IMR-90 (cell line): Measurements from ENCODE around the gene HMCES. TPM values are rescaled to one million over a fixed set of nuclear protein-coding genes. Genes with fewer than 3 reads are reported as not detected.

ENCODE experiments used
- ATAC-seq: fragments of 200-7000 bp; cut with Tn5 transposase; 2 replicates; pipeline ENCODE4 v1.9.1; 2020; ENCODE audit warnings: low read depth, mild to moderate bottlenecking, moderate library complexity
- BruUV-seq: library from RNA; stranded (reverse); fragments of 400-500 nt; replicated peaks from 2 replicates; lab custom pipeline; 2021; lab: Mats Ljungman, UMichigan
- CTCF ChIA-PET: fragments of 300-600 bp; formaldehyde crosslinking; extraction: SDS; loops from one replicate; lab custom pipeline; 2021; ENCODE audit warnings: antibody characterized with exemption; lab: Yijun Ruan, JAX
- POLR2A ChIA-PET: fragments of 300-600 bp; sonication (Branson Sonifier 250); formaldehyde crosslinking; loops from one replicate; lab custom pipeline; 2022; ENCODE audit warnings: antibody characterized with exemption; ENCODE audit not compliant: unreplicated experiment; lab: Charles Lee
- DNase-seq: peaks from one replicate; pipeline ENCODE4 v3.0.0; 2013
- H2AFZ ChIP-seq: replicated peaks from 2 replicates; pipeline ENCODE3; 2013; ENCODE audit warnings: low read length, mild to moderate bottlenecking; ENCODE audit not compliant: poor library complexity
- H2AK5ac ChIP-seq: 2 replicates; pipeline ENCODE4 v1.6.1; 2013; ENCODE audit warnings: low read depth, low read length, inconsistent platforms
- H2AK9ac ChIP-seq: replicated peaks from 2 replicates; pipeline ENCODE3; 2013; ENCODE audit warnings: mild to moderate bottlenecking, low read depth, low read length, moderate library complexity; ENCODE audit not compliant: poor library complexity
- H2BK120ac ChIP-seq: 2 replicates; pipeline ENCODE4 v1.6.1; 2013; ENCODE audit warnings: low read depth, low read length, inconsistent platforms
- H2BK15ac ChIP-seq: 3 replicates; pipeline ENCODE4 v1.6.1; 2013; ENCODE audit warnings: low read depth, low read length, inconsistent platforms
- H2BK20ac ChIP-seq: 2 replicates; pipeline ENCODE4 v1.6.1; 2013; ENCODE audit warnings: low read depth, mild to moderate bottlenecking, inconsistent platforms, low read length, moderate library complexity
- H2BK5ac ChIP-seq: 2 replicates; pipeline ENCODE4 v1.6.1; 2013; ENCODE audit warnings: mild to moderate bottlenecking, low read depth, low read length, inconsistent platforms; ENCODE audit not compliant: poor library complexity, severe bottlenecking
- H3K14ac ChIP-seq: replicated peaks from 2 replicates; pipeline ENCODE4 v1.6.1; 2013; ENCODE audit warnings: low read depth, low read length, inconsistent platforms
- H3K18ac ChIP-seq: 2 replicates; pipeline ENCODE4 v1.6.1; 2013; ENCODE audit warnings: low read depth, low read length, control low read depth
- H3K23ac ChIP-seq: 2 replicates; pipeline ENCODE4 v1.6.1; 2013; ENCODE audit warnings: low read depth, low read length, inconsistent platforms
- H3K27ac ChIP-seq: 2 replicates; pipeline ENCODE4 v1.5.1; 2013; ENCODE audit warnings: mild to moderate bottlenecking, control low read depth, low read length; ENCODE audit not compliant: insufficient read depth
- H3K27me3 ChIP-seq: 2 replicates; pipeline ENCODE4 v1.6.1; 2013; ENCODE audit warnings: low read length; ENCODE audit not compliant: control insufficient read depth, insufficient read depth
- H3K36me3 ChIP-seq: 2 replicates; pipeline ENCODE4 v1.6.1; 2013; ENCODE audit warnings: low read length, mixed read lengths; ENCODE audit not compliant: control insufficient read depth, insufficient read depth
- H3K4ac ChIP-seq: 2 replicates; pipeline ENCODE4 v1.6.1; 2013; ENCODE audit warnings: low read depth, low read length, inconsistent platforms
- H3K4me1 ChIP-seq: 2 replicates; pipeline ENCODE4 v1.6.1; 2013; ENCODE audit warnings: low read length, mixed read lengths; ENCODE audit not compliant: control insufficient read depth, insufficient read depth
- H3K4me2 ChIP-seq: 2 replicates; pipeline ENCODE4 v1.6.1; 2013; ENCODE audit warnings: low read depth, mild to moderate bottlenecking, control low read depth, low read length, moderate library complexity
- H3K4me3 ChIP-seq: 2 replicates; pipeline ENCODE4 v1.5.1; 2013; ENCODE audit warnings: low read depth, mild to moderate bottlenecking, control low read depth, low read length, moderate library complexity; ENCODE audit not compliant: insufficient read depth
- H3K56ac ChIP-seq: 2 replicates; pipeline ENCODE4 v1.6.1; 2013; ENCODE audit warnings: low read length, inconsistent platforms; ENCODE audit not compliant: insufficient read depth; ENCODE audit errors: extremely low read depth
- H3K79me1 ChIP-seq, 2 experiments: 2 replicates each; pipeline ENCODE4 v1.6.1; 2013; ENCODE audit warnings: low read length in 2 of 2, inconsistent platforms in 1 of 2, low read depth in 1 of 2
- H3K9ac ChIP-seq: 2 replicates; pipeline ENCODE4 v1.6.1; 2013; ENCODE audit warnings: low read depth, low read length, control low read depth
- H3K9me1 ChIP-seq: 2 replicates; pipeline ENCODE4 v1.6.1; 2013; ENCODE audit warnings: low read length, inconsistent platforms; ENCODE audit not compliant: insufficient read depth
- H3K9me3 ChIP-seq: 2 replicates; pipeline ENCODE4 v1.6.1; 2013; ENCODE audit warnings: low read length; ENCODE audit not compliant: control insufficient read depth, insufficient read depth
- H4K20me1 ChIP-seq: 2 replicates; pipeline ENCODE4 v1.6.1; 2013; ENCODE audit warnings: low read length, inconsistent platforms; ENCODE audit not compliant: insufficient read depth
- H4K5ac ChIP-seq: 2 replicates; pipeline ENCODE4 v1.6.1; 2013; ENCODE audit warnings: mild to moderate bottlenecking, low read depth, low read length, control low read depth
- H4K8ac ChIP-seq, 2 experiments: 2 replicates each; pipeline ENCODE4 v1.6.1; 2013; ENCODE audit warnings: low read depth in 2 of 2, low read length in 2 of 2, control low read depth in 1 of 2, inconsistent platforms in 1 of 2
- H4K91ac ChIP-seq: 2 replicates; pipeline ENCODE4 v1.6.1; 2013; ENCODE audit warnings: low read depth, low read length, inconsistent platforms; ENCODE audit not compliant: insufficient read depth
- BHLHE40 ChIP-seq: fragments of 150-350 bp; IDR thresholded peaks from 2 replicates; pipeline ENCODE4 v1.6.1; 2016; ENCODE audit warnings: mild to moderate bottlenecking, low read depth, low read length
- CHD1 ChIP-seq: IDR thresholded peaks from 2 replicates; pipeline ENCODE4 v1.6.1; 2012; ENCODE audit warnings: low read depth, low read length, improper control_type of control experiment
- ELK1 ChIP-seq: fragments of 150-350 bp; IDR thresholded peaks from 2 replicates; pipeline ENCODE4 v1.6.1; 2016; ENCODE audit warnings: low read depth, mild to moderate bottlenecking, low read length, moderate library complexity, borderline replicate concordance
- FOS ChIP-seq: fragments of 150-350 bp; IDR thresholded peaks from 2 replicates; pipeline ENCODE4 v1.6.1; 2016; ENCODE audit warnings: low read depth, low read length
- MAFK ChIP-seq: IDR thresholded peaks from 2 replicates; pipeline ENCODE4 v1.6.1; 2012; ENCODE audit warnings: low read depth, low read length, improper control_type of control experiment
- MXI1 ChIP-seq: IDR thresholded peaks from 2 replicates; pipeline ENCODE4 v1.6.1; 2012; ENCODE audit warnings: low read depth, mild to moderate bottlenecking, low read length, moderate library complexity, borderline replicate concordance
- NFE2L2 ChIP-seq: fragments of 150-350 bp; IDR thresholded peaks from 2 replicates; pipeline ENCODE4 v1.6.1; 2016; ENCODE audit warnings: low read depth, mild to moderate bottlenecking, low read length
- POLR2A ChIP-seq: IDR thresholded peaks from 2 replicates; pipeline ENCODE4 v1.6.1; 2012; ENCODE audit warnings: mild to moderate bottlenecking, low read depth, low read length
- RAD21 ChIP-seq: IDR thresholded peaks from 2 replicates; pipeline ENCODE4 v1.6.1; 2012; ENCODE audit warnings: low read length, improper control_type of control experiment
- RCOR1 ChIP-seq: IDR thresholded peaks from 2 replicates; pipeline ENCODE4 v1.6.1; 2012; ENCODE audit warnings: mild to moderate bottlenecking, low read length, improper control_type of control experiment; ENCODE audit not compliant: insufficient replicate concordance
- RFX5 ChIP-seq: IDR thresholded peaks from 2 replicates; pipeline ENCODE4 v1.8.0; 2012; ENCODE audit warnings: low read depth, mild to moderate bottlenecking, low read length, moderate library complexity
- SMC3 ChIP-seq: fragments of 150-350 bp; IDR thresholded peaks from 2 replicates; pipeline ENCODE4 v1.6.1; 2016; ENCODE audit warnings: low read depth, mild to moderate bottlenecking, antibody characterized with exemption, low read length, moderate library complexity
- USF2 ChIP-seq: fragments of 150-350 bp; IDR thresholded peaks from 2 replicates; pipeline ENCODE4 v1.6.1; 2017; ENCODE audit warnings: mild to moderate bottlenecking, antibody characterized with exemption, low read length, low read depth
- WGBS, 2 experiments: methylation state at CpG; one replicate each; pipeline versions ENCODE4 v1.1.5 to v1.1.7; 2013; ENCODE audit warnings: missing lambda C conversion rate in 2 of 2; ENCODE audit not compliant: insufficient read length in 1 of 2; ENCODE audit errors: extremely low coverage in 2 of 2; 5-methylcytosine and 5-hydroxymethylcytosine counted together
- dilution Hi-C: fragments of 300-500 bp; cut with HindIII; formaldehyde crosslinking; loops from one replicate; pipeline ENCODE4 v1.14.3; 2018; ENCODE audit warnings: low sequenced_read_pairs; ENCODE audit not compliant: unreplicated experiment
- in situ Hi-C: fragments of 300-500 bp; cut with MboI; formaldehyde crosslinking; loops from 3 replicates; pipeline ENCODE4 v1.14.3; 2019; ENCODE audit warnings: low sequenced_read_pairs, inconsistent platforms, mixed read lengths
- intact Hi-C: fragments of 100-400 bp; cut with micrococcal nuclease; formaldehyde crosslinking; loops from 2 replicates; pipeline ENCODE4 v1.10.0; 2022
- polyA plus RNA-seq, 3 experiments: library from polyadenylated mRNA; depleted of rRNA; stranded (reverse); fragments of >200 nt; gene quantifications; 2 replicates each; pipeline ENCODE4 v1.2.3, GENCODE V29; 2012; ENCODE audit warnings: low replicate concordance in 1 of 3
- total RNA-seq: library from RNA; depleted of rRNA; stranded (reverse); fragments of >200 nt; gene quantifications from 2 replicates; pipeline ENCODE4 v1.2.3, GENCODE V29; 2012

The HMCES gene
- total and polyA plus RNA-seq, 2 of the 4 experiments (the other 2 are of a cell fraction): 26.0 to 30.5 TPM

- H3K4me2 ChIP-seq: no peak overlapping the region
- no peak overlapping the region for H3K23ac ChIP-seq
- dilution Hi-C loops (no loop called here), in situ Hi-C loops (loop anchor here (10.0 kb wide), 1 partner anchor 185 kb away; no protein-coding TSS in a partner anchor), intact Hi-C loops (no loop called here)
- peaks cover 5% of the 10 kb centered on the region; the same call in 1 of the 2 replicates for H3K9me1 ChIP-seq
- no peak overlapping the region for H4K91ac ChIP-seq
- ATAC-seq: no peak
- ChIA-PET POLR2A (no interaction called here), CTCF (no interaction called here)
- no peaks in the 10 kb centered on the region for H3K36me3 ChIP-seq
- H3K9me3 ChIP-seq: no peaks in the 10 kb centered on the region
- no peak overlapping the region for H3K4ac ChIP-seq
- H2AK5ac ChIP-seq: no peak overlapping the region
- no peak for DNase-seq
- no peak overlapping the region for H4K5ac ChIP-seq
- peaks cover 2% of the 10 kb centered on the region; the same call in 1 of the 2 replicates for H3K4me1 ChIP-seq
- H3K79me1 ChIP-seq: peaks cover 0 to under 1% of the 10 kb centered on the region in 2 experiments; a peak in 2 of 4 replicates
- no peak overlapping the region for H2BK15ac ChIP-seq
- no TSS peak for BruUV-seq
- no peak overlapping the region for H3K18ac ChIP-seq
- no peak overlapping the region for H3K14ac ChIP-seq
- H4K8ac ChIP-seq: no peak overlapping the region
- no peak overlapping the region for H2BK5ac ChIP-seq
- H4K20me1 ChIP-seq: no peaks in the 10 kb centered on the region
- no peak overlapping the region for H3K9ac ChIP-seq
- H3K4me3 ChIP-seq: no peak overlapping the region
- no peak overlapping the region for H2AFZ ChIP-seq
- WGBS, 2 experiments: no CpG with 5 or more reads among the region's 6 CpGs
- no peaks in the 10 kb centered on the region for H3K27me3 ChIP-seq
- TF ChIP-seq MAFK (no peak), SMC3 (no peak), FOS (no peak), RFX5 (no peak), ELK1 (no peak), USF2 (no peak), POLR2A (no peak), NFE2L2 (no peak), RAD21 (no peak), MXI1 (no peak), RCOR1 (no peak), CHD1 (no peak), BHLHE40 (no peak)
- no peak overlapping the region for H3K56ac ChIP-seq
- no peak overlapping the region for H2AK9ac ChIP-seq
- H2BK20ac ChIP-seq: no peak overlapping the region
- H3K27ac ChIP-seq: no peak overlapping the region
- H2BK120ac ChIP-seq: no peak overlapping the region
Measured at GRCh38 chr3:129239991-129240390, 38.7 kb upstream of the HMCES start.
